ENCODE results near the gene METTL27.

GRCh38 chr7:73887762-73888161 is 45.4 kb upstream of the METTL27 start:
- no peak for TF ChIP-seq POLR2AphosphoS5 (IDR thresholded peaks at IDR 0.05)
- TF ChIP-seq CTCF (IDR thresholded peaks at IDR 0.05): no peak
